GM19328 (cell line): Measurements from ENCODE around the gene RO60.

Experiments
- ATAC-seq: cut with Tn5 transposase; IDR thresholded peaks from one replicate; pipeline ENCODE4 v1.9.1; 2021; ENCODE audit warnings: mild to moderate bottlenecking, moderate library complexity; ENCODE audit not compliant: unreplicated experiment

RO60 gene

GRCh38 chr1:193060406-193060805 is 994 bp downstream of the RO60 start:
- ATAC-seq, result no peak

GRCh38 chr1:193060938-193061337 is 1.5 kb downstream of the RO60 start:
- no peak for ATAC-seq

- no peak for ATAC-seq
Measured at GRCh38 chr1:193062698-193063463, 3.5 kb downstream of the RO60 start.

- ATAC-seq, result no peak
Measured at GRCh38 chr1:193065954-193066353, 6.5 kb downstream of the RO60 start.

GRCh38 chr1:193066606-193067005 is 7.2 kb downstream of the RO60 start:
- no peak for ATAC-seq

- ATAC-seq, result no peak
Measured at GRCh38 chr1:193068013-193068412, 8.6 kb downstream of the RO60 start.

GRCh38 chr1:193069748-193070385 is 10.5 kb downstream of the RO60 start:
- no peak for ATAC-seq

- no peak for ATAC-seq
Measured at GRCh38 chr1:193070386-193070753, 11.0 kb downstream of the RO60 start.

GRCh38 chr1:193070942-193071341 is 11.5 kb downstream of the RO60 start:
- ATAC-seq, result no peak

GRCh38 chr1:193077991-193078390 is 18.6 kb downstream of the RO60 start:
- ATAC-seq, result no peak

GRCh38 chr1:193079187-193079586 is 19.8 kb downstream of the RO60 start:
- ATAC-seq, result no peak

GRCh38 chr1:193083365-193084088 is 24.1 kb downstream of the RO60 start:
- peak; percentile 98 for ATAC-seq

- no peak for ATAC-seq
Measured at GRCh38 chr1:193085263-193085662, 25.9 kb downstream of the RO60 start.

- ATAC-seq, result no peak
Measured at GRCh38 chr1:193086342-193086741, 26.9 kb downstream of the RO60 start.

- no peak for ATAC-seq
Measured at GRCh38 chr1:193087893-193088292, 28.5 kb downstream of the RO60 start.

GRCh38 chr1:193090865-193091264 is 31.5 kb downstream of the RO60 start:
- no peak for ATAC-seq

- ATAC-seq, result no peak
Measured at GRCh38 chr1:193094112-193094511, 34.7 kb downstream of the RO60 start.

GRCh38 chr1:193102662-193103061 is 43.2 kb downstream of the RO60 start:
- ATAC-seq, result no peak

GRCh38 chr1:193103759-193104501 is 44.5 kb downstream of the RO60 start:
- ATAC-seq, result no peak

GRCh38 chr1:193104502-193104906 is 45.1 kb downstream of the RO60 start:
- peak; percentile 32 for ATAC-seq
